GM10248 (cell line): ENCODE measurements around the gene NAP1L4.

ENCODE experiments used
- CTCF ChIA-PET: fragments of 300-600 bp; sonication (Branson Sonifier 250); formaldehyde crosslinking; extraction: SDS; loops from one replicate; lab custom pipeline; 2021; ENCODE audit warnings: antibody characterized with exemption; lab: Yijun Ruan, JAX
- POLR2A ChIA-PET: fragments of 350-650 bp; sonication (Branson Sonifier 250); formaldehyde crosslinking; extraction: SDS; loops from one replicate; lab custom pipeline; 2020; ENCODE audit warnings: antibody characterized with exemption; lab: Yijun Ruan, JAX
- DNase-seq: peaks from one replicate; pipeline ENCODE4 v3.0.0; 2012; ENCODE audit errors: extremely low spot score
- CTCF ChIP-seq: IDR thresholded peaks from 2 replicates; pipeline ENCODE4 v1.5.1; 2012; ENCODE audit warnings: mild to moderate bottlenecking, low read depth; ENCODE audit errors: extremely low read depth, missing control alignments, control extremely low read depth

Gene NAP1L4

GRCh38 chr11:3001496-3001895, 9.4 kb upstream of the NAP1L4 start:
- CTCF ChIA-PET, result interaction anchor here (1.3 to 1.7 kb wide), 2 partner anchors 15 to 26 kb away, joined by 3 to 4 read pairs; no protein-coding TSS in a partner anchor
- POLR2A ChIA-PET, result no interaction called here
- no peak for DNase-seq
- TF ChIP-seq CTCF, result no peak

- ChIA-PET CTCF (interaction anchor here (1.1 to 1.7 kb wide), 2 partner anchors 24 to 91 kb away, joined by 3 to 4 read pairs; no protein-coding TSS in a partner anchor), POLR2A (no interaction called here)
- no peak for DNase-seq
- TF ChIP-seq CTCF, result no peak
Measured at GRCh38 chr11:3000032-3000961, 8.2 kb upstream of the NAP1L4 start.

- CTCF ChIA-PET, result interaction anchor here (1.7 kb wide), 1 partner anchor 10 kb away, joined by 5 read pairs; no protein-coding TSS in a partner anchor
- POLR2A ChIA-PET, result no interaction called here
- no peak for DNase-seq
- no peak for TF ChIP-seq CTCF
Measured at GRCh38 chr11:2999464-2999998, 7.4 kb upstream of the NAP1L4 start.

- POLR2A ChIA-PET, result no interaction called here
- TF ChIP-seq CTCF, result no peak
- no peak for DNase-seq
- CTCF ChIA-PET, result interaction anchor here (1.3 to 1.7 kb wide), 3 partner anchors 11 to 465 kb away, joined by 4 to 5 read pairs (median 4); no protein-coding TSS in a partner anchor
Measured at GRCh38 chr11:2998073-2998850, 6.1 kb upstream of the NAP1L4 start.

- CTCF ChIA-PET, result interaction anchor here (1.3 to 1.4 kb wide), 2 partner anchors 18 to 464 kb away, joined by 4 read pairs; no protein-coding TSS in a partner anchor
- no peak for DNase-seq
- POLR2A ChIA-PET, result no interaction called here
- TF ChIP-seq CTCF, result no peak
Measured at GRCh38 chr11:2997406-2997805, 5.3 kb upstream of the NAP1L4 start.

GRCh38 chr11:2996976-2997375, 4.8 kb upstream of the NAP1L4 start:
- DNase-seq, result no peak
- no peak for TF ChIP-seq CTCF
- ChIA-PET CTCF (interaction anchor here (1.4 kb wide), 1 partner anchor 464 kb away, joined by 4 read pairs; no protein-coding TSS in a partner anchor), POLR2A (no interaction called here)
